Suprapubic skin (tissue), 4 donors: ENCODE measurements around the gene ANKS1A.

Source experiments
- CTCF ChIP-seq, 2 donors: fragments of 200-600 bp in 1 of 2; fragments of 450-650 bp in 1 of 2; sonication (generic) in 1 of 2; IDR thresholded peaks; one replicate each; pipeline ENCODE4 v1.5.1; 2016 to 2019; ENCODE audit warnings: antibody characterized with exemption in 2 of 2, mild to moderate bottlenecking in 1 of 2, moderate library complexity in 1 of 2
- EP300 ChIP-seq: sonication (generic); formaldehyde crosslinking; IDR thresholded peaks from one replicate; pipeline ENCODE4 v1.6.1; 2017; ENCODE audit warnings: antibody characterized with exemption
- POLR2A ChIP-seq, 2 donors: fragments of 450-650 bp; IDR thresholded peaks; one replicate each; pipeline ENCODE4 v1.6.1; 2017; ENCODE audit warnings: antibody characterized with exemption in 2 of 2, mild to moderate bottlenecking in 2 of 2, moderate library complexity in 2 of 2
- POLR2AphosphoS5 ChIP-seq, 3 donors: sonication (generic); formaldehyde crosslinking; IDR thresholded peaks; one replicate each; pipeline ENCODE4 v1.6.1; 2017; ENCODE audit warnings: antibody characterized with exemption in 3 of 3

DNA sequence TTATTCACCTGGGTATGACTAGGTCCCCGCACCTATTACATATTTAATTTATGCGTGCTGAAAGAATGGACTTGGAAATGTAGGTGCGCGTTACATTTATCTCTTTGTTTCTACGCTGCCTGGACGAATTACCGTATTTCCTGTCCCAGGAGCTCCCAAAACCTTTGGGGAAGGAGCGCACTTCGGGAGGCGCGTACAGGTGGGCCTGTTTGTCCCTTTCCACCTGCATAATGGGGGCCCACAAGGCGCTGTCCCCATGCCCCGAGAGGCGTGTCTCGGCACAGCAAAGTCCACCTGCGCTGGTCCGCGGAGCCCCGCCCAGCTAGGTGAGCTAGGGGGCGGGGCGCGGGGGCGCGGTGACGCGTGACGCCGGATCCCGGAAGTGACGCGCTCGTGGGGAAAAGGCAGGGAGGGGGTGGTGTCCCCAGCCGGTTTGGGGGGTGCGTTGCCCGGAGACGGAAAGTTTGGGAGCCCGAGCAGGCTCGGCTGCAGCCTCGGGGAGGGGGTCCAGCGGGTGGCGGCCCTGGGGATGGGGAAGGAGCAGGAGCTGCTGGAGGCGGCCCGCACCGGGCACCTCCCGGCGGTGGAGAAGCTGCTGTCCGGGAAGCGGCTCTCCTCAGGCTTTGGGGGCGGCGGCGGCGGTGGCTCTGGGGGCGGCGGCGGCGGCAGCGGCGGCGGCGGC is at the start of gene ANKS1A:
- TF ChIP-seq CTCF (IDR thresholded peaks at IDR 0.05), result no peak
- peak in 2 of 3 donors; percentile 5 to 58 for TF ChIP-seq POLR2AphosphoS5 (IDR thresholded peaks at IDR 0.05)
- peak in 1 of 2 donors; percentile 53 for TF ChIP-seq POLR2A (IDR thresholded peaks at IDR 0.05)
- TF ChIP-seq EP300, result no peak
